Frontal cortex (tissue), 4 donors: ENCODE measurements around the gene TATDN2. TPM values are rescaled to one million over a fixed set of nuclear protein-coding genes. Genes with fewer than 3 reads are reported as not detected.

Source experiments
- DNase-seq, 2 donors: peaks; one replicate each; pipeline ENCODE4 v3.0.0; 2012; ENCODE audit warnings: low spot score in 2 of 2
- FAIRE-seq: peaks from 2 replicates; lab custom pipeline; 2012; peaks lifted over from hg19 to GRCh38; lab: Jason Lieb, UNC
- total RNA-seq: library from RNA; depleted of rRNA; stranded (reverse); fragments of >200 nt; gene quantifications from one replicate; pipeline ENCODE4 v1.2.3, GENCODE V29; 2014
- donor health status: control.
- donor health status: control.
- donor health status: control.

TATDN2 gene
- total RNA-seq, 1 donor from 2014 or later: 19.2 TPM

DNA sequence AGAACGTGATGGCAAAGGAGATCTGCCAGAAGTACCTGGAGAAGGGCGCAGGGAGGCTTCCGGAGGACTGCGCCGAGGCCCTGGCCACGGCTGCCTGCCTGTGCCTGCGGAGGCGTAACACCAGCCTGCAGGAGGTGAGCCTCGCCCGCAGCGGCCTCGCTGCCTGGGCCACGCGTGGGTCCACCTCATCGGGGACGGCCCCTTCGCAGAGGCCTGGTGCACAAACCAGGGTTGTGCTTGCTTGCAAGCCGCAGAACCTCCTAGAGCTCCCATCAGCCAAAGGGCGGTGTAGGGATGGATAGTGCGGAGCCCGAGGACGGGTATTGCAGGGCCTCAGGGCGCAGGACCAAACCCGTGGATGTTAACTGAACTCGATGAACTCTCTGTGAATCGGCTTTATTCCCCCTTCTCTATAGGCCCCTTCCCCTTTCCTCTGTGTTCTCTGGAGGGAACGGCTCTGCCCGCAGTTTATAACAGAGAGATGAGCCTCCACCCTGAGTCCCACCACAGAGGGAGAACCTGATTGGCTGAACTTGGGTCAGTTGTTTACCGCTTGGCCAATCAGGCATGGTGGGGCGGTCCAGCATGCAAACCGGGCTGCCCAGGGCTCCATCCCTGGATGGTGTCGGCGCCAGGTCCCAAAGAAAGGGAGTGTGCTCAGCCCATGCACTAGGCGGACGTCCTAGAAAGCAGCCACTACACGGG lies 13.6 kb upstream of the TATDN2 start:
- no peak for DNase-seq
- FAIRE-seq: no peak

DNA sequence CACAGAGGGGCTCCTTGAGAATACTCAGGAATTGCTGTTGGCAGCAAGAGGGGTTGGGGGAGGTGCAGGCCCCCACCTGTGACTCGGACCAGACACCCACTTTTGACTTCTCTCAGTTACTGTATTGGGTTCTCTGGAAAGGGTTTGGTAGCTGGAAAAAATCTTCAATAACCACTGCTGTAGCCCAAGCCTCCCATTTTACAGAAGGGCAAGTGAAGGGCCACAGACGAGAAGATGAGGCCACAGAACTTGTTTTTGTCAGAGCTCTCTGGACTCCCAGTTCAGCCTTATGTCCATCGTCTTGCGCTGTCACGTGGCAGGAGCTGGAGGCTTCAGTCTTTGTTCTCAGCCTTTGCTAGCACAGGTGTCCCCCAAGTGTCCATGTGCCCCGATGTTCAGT lies 12.7 kb upstream of the TATDN2 start:
- no peak for DNase-seq
- FAIRE-seq: no peak

GRCh38 chr3:10238345-10239183 lies 9.7 kb upstream of the TATDN2 start:
- FAIRE-seq: no peak

DNA sequence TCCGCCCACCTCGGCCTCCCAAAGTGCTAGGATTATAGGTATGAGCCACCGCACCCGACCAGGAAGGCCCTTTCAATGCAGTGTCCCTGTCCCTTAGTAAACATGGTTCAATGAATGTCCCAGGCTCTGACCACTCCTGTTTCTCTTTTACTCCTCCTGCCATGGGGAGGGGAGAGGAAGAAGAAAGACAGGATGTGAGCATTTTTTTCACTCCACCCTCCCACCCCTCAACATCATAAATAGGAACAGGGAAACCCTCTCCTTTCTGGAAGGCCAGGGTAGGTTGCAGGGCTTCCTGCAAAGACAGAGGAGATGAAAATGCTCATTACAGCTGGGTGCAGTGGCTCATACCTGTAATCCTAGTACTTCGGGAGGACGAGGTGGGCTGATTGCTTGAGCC lies 7.5 kb upstream of the TATDN2 start:
- FAIRE-seq (no peak), DNase-seq (no peak)

More at GRCh38 chr3:10238345-10239183, 9.7 kb upstream of the TATDN2 start:
- DNase-seq: no peak

DNA sequence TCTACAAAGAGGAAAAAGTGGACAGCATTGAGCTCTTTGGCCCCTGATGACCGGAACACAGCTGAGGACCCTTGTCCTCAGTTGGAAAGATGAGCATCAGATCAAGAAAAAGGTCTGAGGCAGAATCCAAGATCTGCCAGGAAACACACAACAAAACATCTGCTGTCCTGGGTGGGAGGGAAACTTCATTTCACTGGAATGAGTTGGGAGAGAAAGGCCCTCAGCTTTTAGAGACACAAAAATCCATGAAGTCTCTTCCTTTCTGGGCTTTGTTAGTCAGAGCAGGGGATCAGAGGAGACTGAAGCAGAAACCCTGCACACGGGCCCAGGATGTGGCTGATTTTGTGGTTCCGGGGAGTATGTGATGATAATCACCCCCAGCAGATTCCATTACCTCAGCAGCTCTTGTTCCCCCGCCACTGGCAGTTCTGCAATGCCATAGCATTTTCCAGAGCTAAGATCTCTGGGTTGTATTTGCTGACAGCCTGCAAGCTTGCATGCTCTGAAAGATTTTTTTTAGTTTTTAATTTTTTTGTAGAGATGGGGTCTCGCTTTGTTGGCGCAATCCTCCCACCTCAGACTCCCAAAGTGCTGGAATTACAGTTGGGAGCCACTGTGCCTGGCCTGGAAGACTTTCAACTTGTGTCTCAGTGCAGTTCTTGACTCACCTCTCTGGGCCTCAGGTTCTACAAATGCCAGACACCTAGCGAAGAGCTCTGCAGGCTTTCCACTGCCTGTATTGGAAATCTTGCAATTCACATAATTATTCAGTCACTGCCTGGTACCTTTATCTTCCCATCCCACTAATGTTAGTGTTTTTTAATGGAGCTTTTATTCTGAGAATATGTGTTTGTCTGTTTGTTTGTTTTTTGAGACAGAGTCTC lies 5.8 kb upstream of the TATDN2 start:
- no peak for DNase-seq
- FAIRE-seq: no peak

DNA sequence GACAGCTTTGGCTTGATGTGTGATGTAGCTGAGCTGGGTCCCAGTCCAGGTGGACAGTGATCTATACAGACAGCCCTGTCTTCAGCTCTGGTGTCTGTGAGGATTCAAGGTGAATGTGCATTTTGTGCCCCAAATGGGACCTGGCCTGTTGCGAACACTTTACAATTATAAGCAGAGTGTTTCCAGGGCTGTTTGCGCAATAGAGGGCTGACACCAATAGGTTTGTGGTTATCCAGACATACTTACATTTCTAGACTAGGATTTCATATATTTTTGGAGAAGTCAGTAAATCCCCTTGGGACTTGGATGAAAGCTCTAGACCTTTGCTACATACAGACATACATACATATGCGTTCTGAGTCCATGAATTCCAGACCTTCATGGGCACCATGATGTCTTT lies 4.2 kb upstream of the TATDN2 start:
- FAIRE-seq: no peak
- DNase-seq: no peak

GRCh38 chr3:10245081-10245712 lies 3.1 kb upstream of the TATDN2 start:
- DNase-seq (no peak), FAIRE-seq (no peak)

DNA sequence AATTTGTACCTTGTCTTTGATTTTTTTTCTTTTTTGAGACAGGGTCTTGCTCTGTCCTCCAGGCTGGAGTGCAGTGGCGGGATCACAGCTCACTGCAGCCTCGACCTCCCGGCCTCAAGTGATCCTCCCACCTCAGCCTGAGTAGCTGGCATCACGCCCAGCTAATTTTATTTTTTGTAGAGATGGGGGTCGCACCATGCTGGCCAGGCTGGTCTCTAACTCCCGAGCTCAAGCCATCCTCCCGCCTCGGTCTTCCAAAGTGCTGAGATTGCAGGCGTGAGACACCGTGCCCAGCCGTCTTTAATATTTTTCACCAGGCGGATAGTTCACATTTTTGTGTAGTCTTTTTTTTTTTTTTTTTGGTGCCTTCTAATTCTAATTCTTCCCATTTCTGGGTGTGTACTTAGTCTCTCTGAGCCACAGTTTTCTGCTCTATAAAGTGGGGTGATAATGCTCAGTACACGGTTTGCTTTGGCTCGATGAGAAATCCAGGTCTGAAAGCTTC lies 528 bp upstream of the TATDN2 start:
- DNase-seq: no peak
- FAIRE-seq: no peak

- DNase-seq: peak in 1 of 2 donors; percentile 38
Measured at GRCh38 chr3:10248984-10249748, 907 bp downstream of the TATDN2 start.

DNA sequence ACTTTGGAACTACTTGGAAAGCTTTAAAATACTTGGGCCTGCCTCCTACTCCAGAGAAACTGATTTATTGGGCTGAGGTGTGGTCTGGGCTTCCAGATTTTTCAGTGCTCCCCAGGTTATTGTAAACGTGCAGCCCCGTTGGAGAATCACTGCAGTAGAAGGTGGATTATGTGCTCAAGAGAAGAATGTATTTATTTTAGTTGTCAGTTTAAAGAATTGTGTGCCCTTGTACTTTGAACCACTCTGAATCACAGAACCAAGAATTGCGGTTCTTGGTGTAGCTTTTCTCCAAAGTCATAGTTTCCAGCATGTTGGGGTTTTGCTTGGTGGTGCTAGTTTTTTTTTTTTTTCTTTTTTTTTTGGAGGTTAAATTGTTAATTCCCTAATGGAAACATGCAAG lies 1.6 kb downstream of the TATDN2 start:
- FAIRE-seq (no peak), DNase-seq (no peak)

More at GRCh38 chr3:10248984-10249748, 907 bp downstream of the TATDN2 start:
- FAIRE-seq: no peak

- DNase-seq (no peak), FAIRE-seq (no peak)
Measured at GRCh38 chr3:10251006-10251405, 2.7 kb downstream of the TATDN2 start.

DNA sequence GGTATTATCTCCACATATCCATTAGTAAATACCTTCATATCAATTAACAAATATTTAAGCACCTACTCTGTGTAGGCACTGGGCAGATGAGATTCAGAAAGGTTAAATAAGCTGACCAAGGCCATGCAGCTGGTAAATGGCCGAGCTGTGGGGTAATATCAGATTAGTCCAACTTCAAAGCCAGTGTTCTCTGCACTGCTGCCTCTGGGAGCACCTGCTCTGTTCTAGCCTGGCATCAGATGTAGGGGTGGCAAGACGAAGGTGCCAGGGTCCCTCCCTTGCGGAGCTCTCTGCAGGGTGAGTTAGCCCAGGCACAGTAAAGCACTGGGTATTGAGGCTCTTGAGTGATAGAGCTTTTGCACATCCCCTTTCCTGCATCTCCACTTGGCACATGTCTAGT lies 5.5 kb downstream of the TATDN2 start:
- no peak for FAIRE-seq

GRCh38 chr3:10255835-10256234 lies 7.6 kb downstream of the TATDN2 start:
- no peak for FAIRE-seq

More for the DNA sequence above, 5.5 kb downstream of the TATDN2 start:
- no peak for DNase-seq

GRCh38 chr3:10259036-10259435 lies 10.8 kb downstream of the TATDN2 start:
- no peak for FAIRE-seq

More at GRCh38 chr3:10255835-10256234, 7.6 kb downstream of the TATDN2 start:
- no peak for DNase-seq

GRCh38 chr3:10259798-10260197 lies 11.5 kb downstream of the TATDN2 start:
- DNase-seq (no peak), FAIRE-seq (no peak)

More at GRCh38 chr3:10259036-10259435, 10.8 kb downstream of the TATDN2 start:
- DNase-seq: no peak

DNA sequence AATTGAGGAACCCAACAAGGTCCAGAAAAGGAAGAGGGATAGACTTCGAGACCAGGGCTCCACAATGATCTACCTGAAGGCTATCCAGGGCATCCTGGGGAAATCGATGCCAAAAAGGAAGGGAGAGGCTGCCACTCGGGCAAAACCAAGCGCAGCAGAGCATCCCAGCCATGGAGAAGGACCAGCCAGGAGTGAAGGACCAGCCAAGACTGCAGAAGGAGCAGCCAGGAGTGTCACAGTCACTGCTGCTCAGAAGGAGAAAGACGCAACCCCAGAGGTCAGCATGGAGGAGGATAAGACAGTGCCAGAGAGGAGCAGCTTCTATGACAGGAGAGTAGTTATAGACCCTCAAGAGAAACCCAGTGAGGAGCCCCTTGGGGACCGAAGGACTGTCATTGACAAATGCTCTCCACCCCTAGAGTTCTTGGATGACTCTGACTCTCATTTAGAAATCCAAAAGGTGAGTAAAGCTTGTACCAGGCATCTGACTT lies 12.0 kb downstream of the TATDN2 start:
- FAIRE-seq: no peak
- DNase-seq: no peak

- FAIRE-seq (no peak), DNase-seq (no peak)
Measured at GRCh38 chr3:10262027-10262426, 13.8 kb downstream of the TATDN2 start.

GRCh38 chr3:10263646-10264363 lies 15.5 kb downstream of the TATDN2 start:
- FAIRE-seq: no peak
- no peak for DNase-seq
